ENCODE measurements around the gene MAEA.

MAEA gene

GRCh38 chr4:1289207-1290164 is at the start of gene MAEA:
MAEA (plus strand) TSS chr4:1289891; CDS start chr4:1289914, 23 bp downstream.
- peak; percentile 97 for DNase-seq

DNA sequence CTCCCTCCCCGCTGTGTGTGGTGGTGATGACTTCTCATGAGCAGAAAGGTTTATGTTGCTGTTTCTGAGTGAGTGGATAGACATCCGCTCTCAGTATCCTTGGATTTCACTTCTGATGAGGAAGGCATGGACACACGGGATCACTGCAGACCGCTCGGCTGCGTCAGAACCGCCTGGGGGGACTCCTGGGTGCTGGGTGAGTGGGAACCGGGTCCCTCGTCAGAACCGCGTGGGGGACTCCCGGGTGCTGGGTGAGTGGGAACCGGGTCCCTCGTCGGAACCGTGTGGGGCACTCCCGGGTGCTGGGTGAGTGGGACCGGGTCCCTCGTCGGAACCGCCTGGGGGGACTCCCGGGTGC is 49.8 kb upstream of the MAEA start:
- DNase-seq: no peak

GRCh38 chr4:1240721-1241465 is 48.8 kb upstream of the MAEA start:
- DNase-seq: no peak

GRCh38 chr4:1241466-1241935 is 48.2 kb upstream of the MAEA start:
- no peak for DNase-seq

GRCh38 chr4:1241936-1242505 is 47.7 kb upstream of the MAEA start:
- DNase-seq: no peak

DNA sequence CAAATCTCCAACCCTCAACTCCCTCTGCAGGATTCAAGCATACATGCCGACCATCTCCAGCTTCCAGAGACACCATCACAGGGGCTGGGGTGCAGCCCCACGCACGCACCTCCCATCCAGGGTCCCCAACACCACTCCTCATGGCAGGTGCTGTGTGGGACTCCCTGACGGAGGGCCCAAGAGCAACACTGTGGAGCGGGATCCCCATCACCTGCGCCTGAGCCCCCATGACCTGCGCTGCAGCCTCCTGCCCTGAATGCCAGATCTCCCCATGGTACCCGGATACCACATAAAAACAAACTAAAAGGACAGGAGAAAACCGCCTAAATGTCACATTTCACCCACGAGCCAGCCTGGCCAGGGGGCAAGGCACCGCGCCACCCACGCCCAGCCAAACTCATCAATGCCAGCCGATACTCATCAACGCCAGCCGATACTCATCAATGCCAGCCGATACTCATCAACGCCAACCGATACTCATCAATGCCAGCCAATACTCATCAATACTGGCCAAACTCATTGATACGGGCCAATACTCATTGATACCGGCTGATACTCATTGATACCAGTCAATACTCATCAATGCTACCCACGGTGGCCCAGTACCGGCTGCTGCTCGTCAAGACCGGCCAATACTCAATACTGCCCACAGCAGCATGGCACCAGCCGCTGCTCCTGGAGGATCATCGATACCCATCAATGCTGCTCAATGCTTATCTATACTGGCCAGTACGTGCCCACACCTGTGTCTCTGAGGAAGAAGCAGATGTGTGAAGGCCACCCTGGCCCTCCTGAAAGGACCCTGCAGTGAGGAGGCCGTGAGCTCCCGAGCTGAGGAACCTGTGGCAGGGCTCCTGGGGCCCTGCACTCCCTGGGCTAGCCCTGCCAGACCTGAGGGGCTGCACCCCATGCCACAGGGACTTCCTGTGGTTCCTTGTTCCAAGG is 46.9 kb upstream of the MAEA start:
- DNase-seq: no peak

GRCh38 chr4:1243451-1244080 is 46.1 kb upstream of the MAEA start:
- DNase-seq: no peak

- no peak for DNase-seq
Observed at GRCh38 chr4:1244081-1244977, 45.4 kb upstream of the MAEA start.

GRCh38 chr4:1244978-1245471 is 44.7 kb upstream of the MAEA start:
- no peak for DNase-seq

- DNase-seq: no peak
Observed at GRCh38 chr4:1245481-1246051, 44.1 kb upstream of the MAEA start.

- no peak for DNase-seq
Observed at GRCh38 chr4:1246111-1246881, 43.4 kb upstream of the MAEA start.

DNA sequence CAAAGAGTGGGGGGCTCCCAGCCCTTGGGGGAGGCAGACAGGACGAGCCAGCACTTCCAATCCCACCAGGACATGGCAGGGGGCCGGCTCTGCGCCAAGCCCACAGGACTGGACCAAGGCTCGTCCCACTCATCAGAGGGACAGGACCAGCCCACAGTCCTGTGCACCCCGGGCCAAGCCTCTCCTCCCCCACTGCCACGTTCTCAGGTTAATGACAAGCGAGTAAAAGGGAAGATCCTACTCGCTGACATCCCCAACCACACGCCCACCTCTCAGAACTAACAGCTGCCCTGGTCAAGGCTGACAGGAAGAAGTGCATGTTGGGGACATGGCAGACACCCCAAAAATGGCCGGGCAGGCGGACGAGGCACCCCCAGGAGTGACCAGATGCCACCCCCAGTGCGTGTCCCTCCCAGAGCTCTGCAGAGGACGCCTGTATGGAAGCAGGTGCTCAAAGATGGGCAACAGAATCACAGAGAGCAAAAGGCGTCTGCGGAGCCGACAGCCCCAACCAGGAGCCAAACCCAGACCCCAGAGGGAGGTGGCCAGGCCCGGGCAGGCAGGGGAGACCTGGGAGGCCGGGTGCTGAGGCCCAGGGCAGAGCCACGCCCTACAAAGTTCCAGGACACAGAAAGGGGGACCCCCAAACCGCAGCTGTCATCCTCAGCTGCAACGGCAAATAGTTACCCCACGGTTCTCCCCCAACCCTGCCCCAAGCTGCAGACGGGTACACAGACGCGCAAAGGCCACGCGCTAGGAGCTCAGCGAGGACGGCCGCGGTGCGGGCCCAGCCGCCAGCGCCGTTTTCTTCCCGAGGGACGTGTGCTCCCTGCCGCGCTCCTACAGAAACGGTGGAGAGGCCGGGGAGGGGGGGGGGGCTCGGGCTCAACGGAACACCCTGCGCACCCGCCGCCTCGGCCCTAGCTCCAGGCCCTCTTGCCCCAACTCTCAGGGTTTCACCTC is 42.5 kb upstream of the MAEA start:
- no peak for DNase-seq

GRCh38 chr4:1247864-1248244 is 41.8 kb upstream of the MAEA start:
- DNase-seq: no peak

GRCh38 chr4:1248245-1249147 is 41.2 kb upstream of the MAEA start, which contains the start of gene CTBP1:
CTBP1 (minus strand) TSS chr4:1249130; CDS start chr4:1241331, 7,799 bp downstream.
- DNase-seq: peak; percentile 85

GRCh38 chr4:1249148-1249730 is 40.5 kb upstream of the MAEA start:
- peak; percentile 88 for DNase-seq

DNA sequence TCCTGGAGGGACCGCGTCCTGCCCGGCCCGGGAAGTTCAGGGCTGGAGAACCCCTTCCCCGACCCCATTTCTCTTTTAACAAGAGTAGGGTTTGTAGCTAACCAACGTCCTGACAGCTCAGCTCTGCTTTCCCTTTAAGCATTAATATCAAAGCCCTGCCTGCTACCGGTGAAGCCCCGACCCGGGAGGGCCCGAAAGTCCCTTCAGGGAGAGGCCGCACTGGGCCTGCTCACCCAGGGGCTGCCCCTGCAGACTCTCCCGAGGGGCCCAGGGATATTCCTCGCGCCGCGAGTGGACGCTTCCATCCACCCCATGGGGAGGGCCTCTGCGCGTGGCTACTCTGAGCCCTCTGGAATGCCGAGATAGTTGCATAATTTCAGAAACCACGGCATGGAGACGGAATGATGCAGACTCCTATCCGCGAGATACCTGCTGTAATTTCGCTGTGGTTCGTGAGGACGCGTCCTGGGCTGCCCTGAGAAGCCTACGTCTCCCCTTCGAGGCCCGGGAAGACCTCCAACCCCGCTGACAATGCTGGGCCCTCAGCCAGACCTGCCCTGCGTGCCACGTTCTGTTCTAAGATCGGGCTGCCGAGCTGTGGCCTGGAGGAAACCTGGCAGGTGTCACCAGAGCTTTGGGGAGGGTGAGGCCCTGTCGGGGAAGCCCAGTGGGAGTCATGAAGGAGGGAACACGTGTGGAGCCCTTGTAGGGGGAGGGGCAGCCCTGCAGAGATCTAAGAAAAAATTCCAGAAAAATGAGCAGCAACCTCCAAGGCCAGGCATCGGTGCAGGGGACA is 39.8 kb upstream of the MAEA start:
- DNase-seq: no peak
